OCI-LY3 (cell line): ENCODE measurements around the gene MRPL50.
A peak's percentile ranks its signal among the peaks of the same experiment; 100 is the strongest.
"Not testable (repeated sequence)": the region's sequence is repeated elsewhere in the genome, so short reads cannot be mapped to it uniquely, and the experiment has no call there.

Source experiments
- H2AFZ ChIP-seq: fragments of 200-600, 300-600 bp; shearing (Covaris generic); 2 replicates; pipeline ENCODE4 v1.6.0; 2014; ENCODE audit warnings: antibody characterized with exemption, low read depth, low read length
- H3K27ac ChIP-seq: fragments of 200-600, 300-600 bp; sonication (generic); 2 replicates; pipeline ENCODE4 v1.5.1; 2014; ENCODE audit warnings: mild to moderate bottlenecking, low read length, moderate library complexity, mixed read lengths
- H3K27me3 ChIP-seq: fragments of 200-600, 300-600 bp; sonication (generic); 2 replicates; pipeline ENCODE4 v1.6.1; 2014; ENCODE audit warnings: low read depth, low read length, mixed read lengths
- H3K36me3 ChIP-seq: fragments of 200-600, 300-600 bp; sonication (generic); replicated peaks from 2 replicates; pipeline ENCODE3; 2014; ENCODE audit warnings: low read depth, low read length, mixed read lengths
- H3K4me1 ChIP-seq: fragments of 300-600, 200-600 bp; sonication (generic); 2 replicates; pipeline ENCODE4 v1.6.1; 2014; ENCODE audit warnings: low read length, mixed read lengths
- H3K4me2 ChIP-seq: fragments of 200-600, 300-600 bp; sonication (generic); 2 replicates; pipeline ENCODE4 v1.6.1; 2014; ENCODE audit warnings: low read length, mixed read lengths
- H3K4me3 ChIP-seq: fragments of 300-600, 200-600 bp; sonication (generic); 2 replicates; pipeline ENCODE4 v1.5.1; 2014; ENCODE audit warnings: antibody characterized with exemption, mild to moderate bottlenecking, low read length, moderate library complexity
- H3K79me2 ChIP-seq: fragments of 300-600, 200-600 bp; shearing (Covaris generic); 2 replicates; pipeline ENCODE4 v1.6.1; 2014; ENCODE audit warnings: mild to moderate bottlenecking, low read length, mixed read lengths
- H3K9ac ChIP-seq: fragments of 300-600, 200-600 bp; shearing (Covaris generic); 2 replicates; pipeline ENCODE4 v1.6.0; 2014; ENCODE audit warnings: mild to moderate bottlenecking, low read length, moderate library complexity
- H3K9me3 ChIP-seq: fragments of 200-600, 300-600 bp; shearing (Covaris generic); 2 replicates; pipeline ENCODE4 v1.6.1; 2014; ENCODE audit warnings: low read length, mixed read lengths; ENCODE audit not compliant: insufficient read depth
- H4K20me1 ChIP-seq: fragments of 200-600, 300-600 bp; sonication (generic); 2 replicates; pipeline ENCODE4 v1.6.1; 2016; ENCODE audit warnings: low read length, mixed read lengths; ENCODE audit not compliant: insufficient read depth
- CTCF ChIP-seq: fragments of 200-600, 300-600 bp; sonication (generic); IDR thresholded peaks from 2 replicates; pipeline ENCODE4 v1.5.1; 2014; ENCODE audit warnings: antibody characterized with exemption, low read length, low read depth
- EZH2phosphoT487 ChIP-seq: fragments of 200-600 bp; shearing (Covaris generic); IDR thresholded peaks from 2 replicates; pipeline ENCODE4 v1.6.1; 2018; ENCODE audit warnings: antibody characterized with exemption, mixed run types, low read depth

Gene MRPL50

GRCh38 chr9:101387871-101388506 is 10.4 kb downstream of the MRPL50 start:
- H3K27ac ChIP-seq = no peak overlapping the region
- no peak overlapping the region for H3K4me3 ChIP-seq
- peaks cover 26% of the 10 kb centered on the region for H3K79me2 ChIP-seq
- TF ChIP-seq EZH2phosphoT487 (no peak), CTCF (peak; percentile 74)
- H3K9ac ChIP-seq = no peak overlapping the region
- H4K20me1 ChIP-seq = peaks cover 14% of the 10 kb centered on the region; the same call in 1 of the 2 replicates
- no peak overlapping the region for H2AFZ ChIP-seq
- H3K4me1 ChIP-seq = no peaks in the 10 kb centered on the region
- H3K27me3 ChIP-seq = no peaks in the 10 kb centered on the region
- H3K4me2 ChIP-seq = no peak overlapping the region
- H3K36me3 ChIP-seq = peaks cover 40% of the 10 kb centered on the region
- no peaks in the 10 kb centered on the region for H3K9me3 ChIP-seq

- not testable (repeated sequence) for H3K9ac ChIP-seq, H2AFZ ChIP-seq, H3K27ac ChIP-seq, H3K79me2 ChIP-seq, H4K20me1 ChIP-seq, H3K4me2 ChIP-seq, H3K4me1 ChIP-seq, H3K9me3 ChIP-seq, H3K27me3 ChIP-seq, H3K4me3 ChIP-seq
- H3K36me3 ChIP-seq = peaks cover 20% of the 10 kb centered on the region
Observed at GRCh38 chr9:101384873-101385536, 13.4 kb downstream of the MRPL50 start, which contains the start of gene BAAT. Gene BAAT (minus strand): TSS chr9:101385006. CDS start chr9:101371404, 13,602 bp downstream.

GRCh38 chr9:101383361-101383760 is 15.1 kb downstream of the MRPL50 start:
- Histone ChIP-seq H3K27ac (no peak overlapping the region), H3K4me2 (no peak overlapping the region)
- no peak for TF ChIP-seq EZH2phosphoT487
- TF ChIP-seq CTCF = no peak

GRCh38 chr9:101381833-101382342 is 16.5 kb downstream of the MRPL50 start:
- no peaks in the 10 kb centered on the region for H4K20me1 ChIP-seq
- H3K9me3 ChIP-seq = no peaks in the 10 kb centered on the region
- H3K27me3 ChIP-seq = no peaks in the 10 kb centered on the region
- H2AFZ ChIP-seq = no peak overlapping the region
- no peak overlapping the region for H3K4me2 ChIP-seq
- no peaks in the 10 kb centered on the region for H3K79me2 ChIP-seq
- no peak overlapping the region for H3K27ac ChIP-seq
- no peak overlapping the region for H3K9ac ChIP-seq
- H3K4me3 ChIP-seq = no peak overlapping the region
- H3K4me1 ChIP-seq = no peaks in the 10 kb centered on the region
- H3K36me3 ChIP-seq = peaks cover 3% of the 10 kb centered on the region
- no peak for TF ChIP-seq CTCF
- TF ChIP-seq EZH2phosphoT487 = no peak

More at GRCh38 chr9:101383361-101383760, 15.1 kb downstream of the MRPL50 start:
- Histone ChIP-seq H3K4me1 (no peaks in the 10 kb centered on the region), H3K79me2 (no peaks in the 10 kb centered on the region), H3K36me3 (peaks cover 10% of the 10 kb centered on the region), H3K27me3 (no peaks in the 10 kb centered on the region), H3K9ac (no peak overlapping the region), H4K20me1 (no peaks in the 10 kb centered on the region), H3K9me3 (no peaks in the 10 kb centered on the region), H3K4me3 (no peak overlapping the region), H2AFZ (no peak overlapping the region)
